Neural cell (in vitro differentiated cells): ENCODE data around the gene LHPP. TPM values are rescaled to one million over a fixed set of nuclear protein-coding genes. Genes with fewer than 3 reads are reported as not detected.
A peak's percentile ranks its signal among the peaks of the same experiment; 100 is the strongest.

Experiments used
- H2AFZ ChIP-seq: fragments of 200-600, 300-800 bp; sonication (generic), shearing (Covaris generic); 2 replicates; pipeline ENCODE4 v1.6.0; 2014; ENCODE audit warnings: low read depth, mild to moderate bottlenecking, antibody characterized with exemption, low read length, moderate library complexity
- H3F3A ChIP-seq: fragments of 200-600 bp; shearing (Covaris generic); 2 replicates; pipeline ENCODE4 v1.6.1; 2016; ENCODE audit warnings: mild to moderate bottlenecking, moderate library complexity, mixed read lengths, antibody characterized with exemption, low read length; ENCODE audit not compliant: insufficient read depth, poor library complexity, severe bottlenecking
- H3K27ac ChIP-seq: fragments of 200-600, 300-800 bp; sonication (generic), shearing (Covaris generic); 2 replicates; pipeline ENCODE4 v1.5.1; 2014; ENCODE audit warnings: mild to moderate bottlenecking, low read length, moderate library complexity
- H3K27me3 ChIP-seq: fragments of 300-800, 200-600 bp; sonication (generic), shearing (Covaris generic); 2 replicates; pipeline ENCODE4 v1.6.0; 2014; ENCODE audit warnings: mild to moderate bottlenecking, low read depth, low read length, moderate library complexity; ENCODE audit not compliant: insufficient read depth
- H3K36me3 ChIP-seq: fragments of 300-800, 200-600 bp; sonication (generic), shearing (Covaris generic); 2 replicates; pipeline ENCODE4 v1.5.1; 2014; ENCODE audit warnings: mild to moderate bottlenecking, antibody characterized with exemption, low read length, moderate library complexity; ENCODE audit not compliant: insufficient read depth
- H3K4me2 ChIP-seq: fragments of 300-800, 200-600 bp; sonication (generic), shearing (Covaris generic); 2 replicates; pipeline ENCODE4 v1.6.0; 2014; ENCODE audit warnings: mild to moderate bottlenecking, low read length
- H3K4me3 ChIP-seq: fragments of 300-800, 200-600 bp; sonication (generic), shearing (Covaris generic); 2 replicates; pipeline ENCODE4 v1.5.1; 2014; ENCODE audit warnings: mild to moderate bottlenecking, low read length, moderate library complexity
- H3K79me2 ChIP-seq: fragments of 200-600 bp; shearing (Covaris generic); replicated peaks from 2 replicates; pipeline ENCODE4 v1.6.0; 2014; ENCODE audit warnings: mild to moderate bottlenecking, low read length, moderate library complexity; ENCODE audit not compliant: insufficient read depth
- H3K9ac ChIP-seq: fragments of 300-800, 200-600 bp; sonication (generic), shearing (Covaris generic); 2 replicates; pipeline ENCODE4 v1.6.1; 2016; ENCODE audit warnings: mild to moderate bottlenecking, low read length, mixed read lengths
- H3K9me2 ChIP-seq: fragments of 200-600 bp; shearing (Covaris generic); 2 replicates; pipeline ENCODE4 v1.6.1; 2016; ENCODE audit warnings: mild to moderate bottlenecking, low read length, mixed read lengths; ENCODE audit not compliant: insufficient read depth
- H3K9me3 ChIP-seq: fragments of 200-600, 300-800 bp; sonication (generic), shearing (Covaris generic); 2 replicates; pipeline ENCODE4 v1.6.1; 2016; ENCODE audit warnings: mild to moderate bottlenecking, mixed run types, low read length, moderate library complexity, mixed read lengths
- H4K20me1 ChIP-seq: fragments of 200-600 bp; shearing (Covaris generic); 2 replicates; pipeline ENCODE4 v1.6.1; 2016; ENCODE audit warnings: mild to moderate bottlenecking, mixed run types; ENCODE audit not compliant: insufficient read depth
- CTCF ChIP-seq: fragments of 450-650 bp; IDR thresholded peaks from 2 replicates; pipeline ENCODE4 v1.5.1; 2014; ENCODE audit warnings: antibody characterized with exemption, mild to moderate bottlenecking, moderate library complexity; ENCODE audit not compliant: poor library complexity, severe bottlenecking
- EP300 ChIP-seq: fragments of 450-650 bp; conservative IDR thresholded peaks from 2 replicates; pipeline ENCODE4 v1.6.1; 2014; ENCODE audit warnings: antibody characterized with exemption, mild to moderate bottlenecking, moderate library complexity; ENCODE audit not compliant: poor library complexity, severe bottlenecking
- EZH2 ChIP-seq: fragments of 200-600, 300-800 bp; shearing (Covaris generic), sonication (generic); IDR thresholded peaks from 2 replicates; pipeline ENCODE4 v1.6.1; 2014; ENCODE audit warnings: antibody characterized with exemption, low read length, borderline replicate concordance, mild to moderate bottlenecking; ENCODE audit not compliant: insufficient read depth, poor library complexity, severe bottlenecking
- MXI1 ChIP-seq: fragments of 450-650 bp; conservative IDR thresholded peaks from 2 replicates; pipeline ENCODE4 v1.6.1; 2014; ENCODE audit warnings: antibody characterized with exemption, mild to moderate bottlenecking; ENCODE audit not compliant: poor library complexity, severe bottlenecking
- POLR2AphosphoS5 ChIP-seq: IDR thresholded peaks from 2 replicates; pipeline ENCODE4 v1.6.1; 2012
- RAD21 ChIP-seq: fragments of 450-650 bp; conservative IDR thresholded peaks from 2 replicates; pipeline ENCODE4 v1.6.1; 2014; ENCODE audit warnings: antibody characterized with exemption, mild to moderate bottlenecking, moderate library complexity
- REST ChIP-seq: IDR thresholded peaks from 2 replicates; pipeline ENCODE4 v1.6.1; 2012; ENCODE audit warnings: borderline replicate concordance
- SMC3 ChIP-seq: fragments of 450-650 bp; conservative IDR thresholded peaks from 2 replicates; pipeline ENCODE4 v1.6.1; 2014; ENCODE audit warnings: antibody characterized with exemption, mild to moderate bottlenecking, moderate library complexity; ENCODE audit not compliant: poor library complexity
- TAF1 ChIP-seq: IDR thresholded peaks from 2 replicates; pipeline ENCODE4 v1.6.1; 2012; ENCODE audit warnings: low read depth
- polyA plus RNA-seq: library from polyadenylated mRNA; depleted of rRNA; stranded (reverse); fragments of >200 nt; gene quantifications from 2 replicates; pipeline ENCODE4 v1.2.3, GENCODE V29; 2014

The LHPP gene
- polyA plus RNA-seq, 1 donor from 2014 or later: 16.0 TPM

GRCh38 chr10:124448696-124449169, 12.9 kb upstream of the LHPP start:
- no peaks in the 10 kb centered on the region for H3F3A ChIP-seq
- no peak overlapping the region for H3K27ac ChIP-seq
- H3K4me3 ChIP-seq: peak overlapping the region; percentile 65
- no peaks in the 10 kb centered on the region for H4K20me1 ChIP-seq
- TF ChIP-seq RAD21 (no peak), POLR2AphosphoS5 (no peak), MXI1 (no peak), REST (no peak), CTCF (peak; percentile 23), EZH2 (peak; percentile 6), EP300 (no peak), TAF1 (no peak), SMC3 (no peak)
- no peaks in the 10 kb centered on the region for H3K9me2 ChIP-seq
- H3K79me2 ChIP-seq: no peaks in the 10 kb centered on the region
- H3K4me2 ChIP-seq: no peak overlapping the region
- no peaks in the 10 kb centered on the region for H3K36me3 ChIP-seq
- H2AFZ ChIP-seq: no peak overlapping the region
- no peaks in the 10 kb centered on the region for H3K9me3 ChIP-seq
- H3K27me3 ChIP-seq: peaks cover 87% of the 10 kb centered on the region
- no peak overlapping the region for H3K9ac ChIP-seq

GRCh38 chr10:124449170-124450011, 12.2 kb upstream of the LHPP start:
- Histone ChIP-seq H3K9me2 (no peaks in the 10 kb centered on the region), H3K4me2 (peak overlapping the region; percentile 55), H4K20me1 (no peaks in the 10 kb centered on the region), H3K9ac (peak overlapping the region; percentile 26), H3F3A (no peaks in the 10 kb centered on the region), H3K27me3 (peaks cover 81% of the 10 kb centered on the region), H3K27ac (no peak overlapping the region), H3K36me3 (no peaks in the 10 kb centered on the region), H3K79me2 (no peaks in the 10 kb centered on the region), H3K4me3 (peak overlapping the region; percentile 65), H2AFZ (no peak overlapping the region), H3K9me3 (no peaks in the 10 kb centered on the region)
- TF ChIP-seq POLR2AphosphoS5: peak; percentile 12
- no peak for TF ChIP-seq REST
- peak; percentile 94 for TF ChIP-seq EZH2
- TF ChIP-seq MXI1: peak; percentile 20
